Measurements from ENCODE around the gene GCNT4.
A peak's percentile ranks its signal among the peaks of the same experiment; 100 is the strongest.

Gene GCNT4

DNA sequence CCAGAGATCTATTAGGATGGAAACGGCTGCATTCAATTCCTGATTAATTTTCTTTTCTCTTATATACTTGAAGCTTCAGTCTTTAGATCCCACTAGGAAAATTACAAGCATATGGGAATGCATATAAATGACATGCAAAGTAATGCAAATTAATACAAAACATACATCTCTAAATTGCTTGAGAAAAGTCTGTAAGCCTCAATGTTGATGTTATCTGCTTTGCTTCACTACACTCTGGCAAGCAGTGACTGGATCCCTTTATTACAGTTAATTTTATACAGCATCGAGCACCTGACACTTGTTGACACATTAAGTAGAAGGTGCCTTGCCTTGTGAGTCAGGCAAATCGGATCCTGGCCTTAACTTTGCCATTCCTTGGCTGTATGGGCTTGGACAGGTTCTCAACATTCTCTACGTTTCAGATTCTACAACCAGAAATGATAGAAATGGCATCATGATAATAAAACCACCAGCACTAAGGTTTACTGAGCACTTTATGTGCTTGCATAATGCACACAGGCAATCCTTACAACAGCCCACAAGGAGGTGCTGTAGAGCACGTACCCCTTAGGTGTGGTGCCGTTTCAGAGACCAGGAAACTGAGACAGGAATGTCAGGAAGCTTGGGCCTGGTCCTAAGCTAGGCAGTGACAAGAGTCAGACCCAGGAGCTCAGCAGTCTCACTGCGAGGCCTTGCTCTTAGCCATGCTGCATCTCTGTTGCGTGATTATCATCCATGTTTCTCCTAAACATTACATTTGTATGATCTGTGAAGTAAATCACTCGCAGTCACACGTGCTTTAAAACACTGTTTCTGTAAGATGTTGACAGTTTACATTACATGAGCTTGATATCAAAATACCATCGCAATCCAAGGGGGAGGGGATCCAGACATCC, 2.7 kb downstream of the GCNT4 start:
- no peak for DNase-seq

DNA sequence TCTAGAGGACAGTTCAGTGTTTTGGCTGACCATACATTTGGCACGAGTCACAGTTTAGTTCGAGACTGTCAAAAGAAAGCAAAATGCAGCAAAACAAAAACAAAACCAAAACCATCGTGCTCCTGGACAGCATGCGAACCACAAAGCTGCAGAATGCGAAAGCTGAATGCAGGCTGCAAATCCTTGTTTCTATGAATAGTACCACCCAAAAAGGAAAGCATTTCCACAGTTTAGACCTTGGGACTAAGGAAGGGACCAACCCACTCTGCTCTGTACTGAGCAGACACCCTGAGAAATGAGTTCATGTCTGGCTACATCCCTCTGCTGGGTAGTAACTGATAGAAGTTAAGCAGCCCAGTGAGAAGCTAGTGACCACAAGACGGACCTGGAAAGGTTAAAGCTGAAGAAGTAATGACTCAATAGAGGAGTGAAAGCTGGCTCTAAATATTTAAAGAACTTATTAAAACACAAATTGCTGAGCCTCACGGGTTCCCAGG, 3.9 kb downstream of the GCNT4 start:
- DNase-seq: no peak

- no peak for DNase-seq
Measured at GRCh38 chr5:75047356-75047755, 5.0 kb downstream of the GCNT4 start.

DNA sequence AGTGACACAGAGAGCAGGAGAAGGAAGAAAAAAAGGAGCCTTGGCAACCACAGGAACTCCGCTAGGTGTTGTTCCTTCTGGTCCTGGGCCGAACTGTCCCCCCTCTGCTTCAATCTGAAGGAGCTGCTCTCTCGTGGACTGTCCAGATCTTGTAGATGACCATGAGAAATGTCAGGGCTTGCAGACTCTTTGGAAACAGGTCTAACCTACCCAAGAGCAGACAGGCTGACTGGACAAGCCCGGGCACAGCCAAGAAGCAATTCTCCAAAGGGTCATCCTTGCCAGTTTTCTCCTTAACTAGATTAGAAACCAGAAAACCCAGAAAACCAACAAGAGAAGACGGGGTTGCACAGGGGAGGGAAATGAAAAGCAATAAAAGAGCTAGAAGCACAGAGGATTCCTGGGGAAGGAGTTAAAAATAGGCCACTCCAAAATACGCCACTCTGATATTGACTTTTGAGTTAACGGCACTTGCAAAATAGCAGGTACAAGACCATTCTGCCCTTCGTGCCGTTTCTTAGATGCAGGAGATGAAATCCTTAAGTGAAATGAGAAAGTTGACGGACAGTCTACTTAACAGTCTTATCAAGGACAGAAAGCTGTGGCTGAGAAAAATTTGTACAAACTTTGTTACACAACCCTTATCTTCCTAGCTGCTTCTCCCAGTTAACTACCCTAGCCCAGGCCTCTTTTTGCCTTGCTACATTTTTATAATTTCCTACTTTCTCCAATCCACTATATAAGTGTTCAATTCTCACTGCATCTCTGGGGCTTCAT, 5.8 kb downstream of the GCNT4 start:
- DNase-seq: no peak

GRCh38 chr5:75045071-75045470, 7.3 kb downstream of the GCNT4 start:
- no peak for DNase-seq

DNA sequence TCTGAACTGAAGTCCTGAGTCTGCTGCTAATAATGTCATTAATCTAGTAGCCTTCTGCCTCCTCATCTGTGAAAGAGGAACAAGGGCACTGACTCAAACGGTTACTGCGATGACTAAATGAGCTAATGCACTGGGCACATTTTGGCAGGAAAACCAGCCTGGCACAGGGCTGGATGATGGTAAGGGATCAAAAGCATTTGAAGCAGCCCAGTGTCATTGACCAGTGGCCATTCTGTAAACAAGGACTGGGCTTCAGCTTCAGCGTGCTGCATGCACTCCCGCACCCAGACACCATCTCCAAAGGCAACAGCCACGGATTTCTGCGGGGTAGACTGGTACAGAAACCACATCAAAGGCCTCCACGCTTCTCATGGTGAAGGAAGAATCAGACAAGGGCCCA, 8.0 kb downstream of the GCNT4 start:
- DNase-seq: peak in 1 of 2 donors; percentile 13

DNA sequence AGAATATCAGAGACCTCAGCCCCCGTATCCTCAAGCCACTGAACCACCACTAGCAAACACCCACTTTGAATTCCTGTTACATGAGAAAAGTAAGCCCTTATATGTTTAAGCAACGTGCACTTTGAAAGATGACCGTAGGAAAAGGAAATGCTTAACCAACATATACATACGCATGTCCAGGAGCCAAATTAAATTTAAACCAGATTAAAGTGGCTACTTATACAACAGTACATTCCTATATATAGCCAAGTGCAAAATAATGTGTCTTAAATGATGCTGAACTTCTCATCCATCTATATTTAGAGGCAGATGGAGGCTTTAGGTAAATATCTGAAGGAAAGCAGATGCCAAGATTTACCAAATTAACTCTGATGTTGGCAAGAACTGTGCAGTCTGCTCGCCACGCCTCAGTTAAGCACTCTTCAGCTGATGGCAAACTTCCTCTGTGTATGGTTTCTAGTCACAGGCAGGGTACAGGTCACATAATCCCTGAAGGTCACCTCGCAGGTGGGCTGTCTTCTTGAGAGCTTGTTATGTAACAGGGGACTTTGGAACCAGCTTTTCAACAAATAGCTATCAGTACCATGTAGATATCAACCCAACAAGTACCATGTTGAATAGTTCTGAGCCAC, 8.6 kb downstream of the GCNT4 start:
- DNase-seq: peak in 1 of 2 donors; percentile 34

- no peak for DNase-seq
Measured at GRCh38 chr5:75042522-75042921, 9.8 kb downstream of the GCNT4 start.

- DNase-seq: no peak
Measured at GRCh38 chr5:75040973-75041372, 11.4 kb downstream of the GCNT4 start.

DNA sequence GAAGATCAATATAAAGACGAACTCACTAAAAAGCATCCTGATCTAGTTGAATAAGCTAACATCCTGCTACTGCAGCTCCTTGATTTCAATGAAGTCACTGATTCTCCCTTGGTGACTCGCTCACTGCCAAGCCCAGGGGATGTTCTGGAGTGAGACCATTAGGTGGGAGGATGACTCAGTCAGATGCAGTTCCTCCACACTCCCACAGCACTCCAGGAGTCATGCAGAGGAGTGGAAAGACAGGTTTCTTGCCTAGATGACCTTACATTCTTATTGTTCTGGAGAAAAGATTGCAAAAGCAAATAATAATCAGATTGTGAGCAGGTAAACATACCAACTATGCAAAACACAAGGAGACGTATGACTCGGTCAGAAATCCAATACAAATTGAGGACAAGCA, 15.3 kb downstream of the GCNT4 start:
- peak in 1 of 2 donors; percentile 16 for DNase-seq

DNA sequence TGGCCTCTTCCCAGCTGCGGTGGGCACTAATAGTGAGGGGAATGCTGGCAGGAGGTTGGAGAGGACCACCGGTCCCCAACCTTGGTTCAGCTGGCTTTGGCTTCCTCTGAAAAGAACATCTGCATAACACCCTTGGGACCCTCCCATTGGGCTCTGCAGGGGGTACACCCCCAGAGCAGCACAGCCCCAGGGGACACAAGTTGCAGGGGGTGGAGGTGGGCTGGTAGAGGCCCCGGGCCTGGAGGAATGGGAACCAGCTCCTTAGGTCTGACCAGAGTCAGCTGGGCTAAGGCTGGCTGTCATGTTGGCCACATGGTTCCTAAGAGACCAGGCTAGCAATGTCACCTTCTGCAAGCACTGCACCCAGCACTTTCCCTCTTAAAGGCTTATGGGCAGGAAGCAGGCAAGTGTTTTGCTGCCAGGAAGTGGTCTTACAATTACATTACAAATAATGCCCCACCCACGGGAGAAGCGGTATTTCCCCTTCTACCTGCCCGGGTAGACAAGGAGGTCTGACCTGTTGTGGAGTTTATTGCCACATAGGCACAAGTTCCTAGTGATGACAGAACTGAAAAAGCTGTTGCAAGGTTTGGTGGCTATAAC, 18.1 kb downstream of the GCNT4 start:
- DNase-seq: no peak

- no peak for DNase-seq
Measured at GRCh38 chr5:75031366-75031765, 21.0 kb downstream of the GCNT4 start.

- DNase-seq: no peak
Measured at GRCh38 chr5:75028090-75028489, 24.3 kb downstream of the GCNT4 start.

DNA sequence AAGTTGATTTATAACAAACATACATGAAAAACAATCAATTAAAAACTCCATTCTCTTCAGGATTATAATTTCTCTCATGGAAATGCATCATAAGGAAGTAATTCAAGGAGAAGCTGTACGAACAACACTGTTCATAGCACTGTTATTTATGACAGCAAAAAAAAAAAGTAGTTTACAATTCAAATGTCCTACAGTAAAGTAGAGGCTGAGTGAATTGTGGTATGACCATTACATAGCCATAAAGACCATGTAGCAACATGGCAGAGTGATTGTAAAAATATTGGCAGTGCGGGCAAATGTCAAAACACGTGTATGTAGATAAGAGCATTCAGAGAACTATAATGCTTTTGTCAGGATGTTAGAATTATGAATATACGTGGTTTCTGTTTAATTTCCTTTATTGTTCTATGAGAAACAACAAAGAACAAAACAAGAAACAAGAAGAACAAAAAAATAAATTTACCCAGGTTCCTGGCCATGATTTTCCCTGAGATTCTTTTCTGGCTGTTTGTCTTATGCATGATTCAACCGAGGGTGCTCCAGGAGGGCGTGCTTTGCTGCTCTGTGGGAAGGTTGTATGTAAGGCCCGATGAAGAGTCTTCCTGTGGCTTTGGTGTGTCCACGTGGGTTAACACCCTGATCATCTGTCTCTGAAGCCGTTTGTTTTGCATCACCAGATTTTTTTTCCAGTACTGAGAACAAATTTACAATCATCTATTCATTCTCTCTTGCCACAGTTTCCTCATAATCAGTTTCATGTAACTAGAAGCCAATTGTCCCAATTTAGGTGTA, 28.8 kb downstream of the GCNT4 start:
- DNase-seq: no peak

GRCh38 chr5:75021800-75022199, 30.6 kb downstream of the GCNT4 start:
- DNase-seq: no peak

GRCh38 chr5:75021219-75021618, 31.1 kb downstream of the GCNT4 start:
- no peak for DNase-seq

DNA sequence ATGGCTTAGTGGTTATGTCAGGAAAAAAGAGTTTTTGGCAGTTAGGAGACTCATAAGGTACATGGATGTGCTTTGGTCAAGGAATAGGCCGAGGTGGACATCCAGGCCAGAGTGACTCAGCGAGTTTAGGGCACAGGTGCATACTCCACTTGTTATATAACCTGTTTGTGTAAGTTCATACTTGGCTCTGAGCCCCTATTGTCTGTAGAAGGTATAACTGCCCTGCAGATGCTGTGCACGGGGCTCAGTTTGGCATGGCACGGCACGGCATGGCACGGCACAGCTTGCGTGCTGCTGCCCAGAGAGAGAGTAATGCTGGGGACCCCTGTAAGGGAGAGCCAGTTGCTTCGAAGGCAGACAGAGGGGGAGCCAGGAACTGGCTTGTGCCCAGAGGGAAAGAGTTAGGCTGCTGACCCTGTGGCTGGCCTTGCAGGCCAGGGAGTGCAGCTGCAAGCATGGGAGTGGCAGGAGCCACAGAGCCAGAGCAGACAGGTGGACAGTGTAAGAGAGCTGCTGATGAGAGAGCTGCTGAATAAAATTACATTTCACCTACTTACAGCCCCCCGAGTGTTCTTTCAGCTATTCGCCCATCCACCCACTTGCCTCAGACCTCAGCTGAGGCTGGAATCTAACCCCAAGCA, 32.2 kb downstream of the GCNT4 start:
- DNase-seq: no peak

GRCh38 chr5:75018805-75019587, 33.4 kb downstream of the GCNT4 start:
- DNase-seq: no peak

DNA sequence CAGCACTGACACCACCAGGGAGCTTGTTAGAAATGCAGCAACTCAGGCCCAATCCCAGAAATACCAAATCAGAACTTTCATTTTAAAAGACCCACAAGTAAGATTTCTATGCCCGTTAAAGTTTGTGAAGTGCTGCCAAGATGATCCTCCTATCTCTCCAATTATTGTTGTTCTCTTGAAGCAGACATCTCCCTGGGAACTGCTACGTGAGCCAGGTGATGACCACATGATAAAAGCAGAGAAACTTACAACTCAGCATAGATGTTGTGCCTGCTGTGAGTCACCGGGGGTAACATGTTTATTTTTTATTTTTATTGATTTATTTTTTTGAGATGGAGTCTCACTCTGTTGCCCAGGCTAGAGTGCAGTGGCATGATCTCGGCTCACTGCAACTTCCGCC, 34.4 kb downstream of the GCNT4 start:
- DNase-seq: no peak

DNA sequence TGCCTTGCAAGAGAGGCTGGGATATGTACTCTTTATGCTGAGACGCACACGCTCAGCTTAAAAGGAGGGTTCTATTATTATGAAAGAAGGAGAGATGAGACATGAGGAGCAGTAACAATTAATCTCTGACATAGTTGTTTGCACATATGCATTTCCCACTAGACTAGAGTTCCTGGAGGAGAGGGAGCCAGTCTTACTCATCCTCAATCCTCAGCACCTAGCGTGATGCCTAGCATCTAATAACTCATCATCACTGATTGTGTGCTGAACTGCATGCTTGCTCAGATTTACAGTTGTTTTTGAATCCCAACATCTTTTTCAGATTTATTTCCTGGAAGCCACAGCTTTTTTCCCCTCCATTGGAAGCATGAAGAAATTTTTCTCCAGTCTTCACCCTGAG, 35.5 kb downstream of the GCNT4 start:
- no peak for DNase-seq

GRCh38 chr5:75012748-75013147, 39.6 kb downstream of the GCNT4 start:
- no peak for DNase-seq
